Sigmoid colon (tissue), 3 donors: ENCODE results near the gene HUS1.

Experiments
- POLR2A ChIP-seq, 2 donors: fragments of 450-650 bp; IDR thresholded peaks; one replicate each; pipeline ENCODE4 v1.6.1; 2016; ENCODE audit warnings: antibody characterized with exemption in 2 of 2, mild to moderate bottlenecking in 2 of 2, moderate library complexity in 2 of 2
- TF ChIP-seq, protein P1 (sequence below), 4 experiments: fragments of 450-650 bp in 3 of 4; fragments of 200-600 bp in 1 of 4; IDR thresholded peaks; one replicate each; pipeline ENCODE4 v1.5.1; 2016 to 2019; ENCODE audit warnings: antibody characterized with exemption in 4 of 4, mild to moderate bottlenecking in 3 of 4, moderate library complexity in 2 of 4

DNA sequence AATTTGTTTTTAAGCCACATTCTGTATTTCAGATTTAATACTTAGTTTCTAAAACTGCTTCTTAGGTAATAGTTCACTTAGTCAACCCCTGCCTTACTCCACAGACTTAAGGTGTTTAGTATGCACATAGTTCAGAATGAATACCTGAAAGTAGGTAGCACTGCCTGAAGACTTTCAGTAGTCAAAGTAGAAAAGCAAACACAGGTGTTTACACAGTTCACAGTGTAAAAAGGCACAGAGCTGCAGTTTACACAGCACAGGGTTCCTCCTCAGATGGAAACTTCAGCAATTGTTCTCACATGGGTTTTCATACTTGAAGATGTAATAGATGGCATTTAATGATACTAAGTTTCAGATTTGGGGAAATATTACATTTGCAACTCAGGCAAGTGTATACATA is 28.0 kb downstream of the HUS1 start:
- TF ChIP-seq, protein P1, sequence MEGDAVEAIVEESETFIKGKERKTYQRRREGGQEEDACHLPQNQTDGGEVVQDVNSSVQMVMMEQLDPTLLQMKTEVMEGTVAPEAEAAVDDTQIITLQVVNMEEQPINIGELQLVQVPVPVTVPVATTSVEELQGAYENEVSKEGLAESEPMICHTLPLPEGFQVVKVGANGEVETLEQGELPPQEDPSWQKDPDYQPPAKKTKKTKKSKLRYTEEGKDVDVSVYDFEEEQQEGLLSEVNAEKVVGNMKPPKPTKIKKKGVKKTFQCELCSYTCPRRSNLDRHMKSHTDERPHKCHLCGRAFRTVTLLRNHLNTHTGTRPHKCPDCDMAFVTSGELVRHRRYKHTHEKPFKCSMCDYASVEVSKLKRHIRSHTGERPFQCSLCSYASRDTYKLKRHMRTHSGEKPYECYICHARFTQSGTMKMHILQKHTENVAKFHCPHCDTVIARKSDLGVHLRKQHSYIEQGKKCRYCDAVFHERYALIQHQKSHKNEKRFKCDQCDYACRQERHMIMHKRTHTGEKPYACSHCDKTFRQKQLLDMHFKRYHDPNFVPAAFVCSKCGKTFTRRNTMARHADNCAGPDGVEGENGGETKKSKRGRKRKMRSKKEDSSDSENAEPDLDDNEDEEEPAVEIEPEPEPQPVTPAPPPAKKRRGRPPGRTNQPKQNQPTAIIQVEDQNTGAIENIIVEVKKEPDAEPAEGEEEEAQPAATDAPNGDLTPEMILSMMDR (IDR thresholded peaks at IDR 0.05), result no peak
- no peak for TF ChIP-seq POLR2A (IDR thresholded peaks at IDR 0.05)
